ENCODE data around the gene C19orf81.

DNA sequence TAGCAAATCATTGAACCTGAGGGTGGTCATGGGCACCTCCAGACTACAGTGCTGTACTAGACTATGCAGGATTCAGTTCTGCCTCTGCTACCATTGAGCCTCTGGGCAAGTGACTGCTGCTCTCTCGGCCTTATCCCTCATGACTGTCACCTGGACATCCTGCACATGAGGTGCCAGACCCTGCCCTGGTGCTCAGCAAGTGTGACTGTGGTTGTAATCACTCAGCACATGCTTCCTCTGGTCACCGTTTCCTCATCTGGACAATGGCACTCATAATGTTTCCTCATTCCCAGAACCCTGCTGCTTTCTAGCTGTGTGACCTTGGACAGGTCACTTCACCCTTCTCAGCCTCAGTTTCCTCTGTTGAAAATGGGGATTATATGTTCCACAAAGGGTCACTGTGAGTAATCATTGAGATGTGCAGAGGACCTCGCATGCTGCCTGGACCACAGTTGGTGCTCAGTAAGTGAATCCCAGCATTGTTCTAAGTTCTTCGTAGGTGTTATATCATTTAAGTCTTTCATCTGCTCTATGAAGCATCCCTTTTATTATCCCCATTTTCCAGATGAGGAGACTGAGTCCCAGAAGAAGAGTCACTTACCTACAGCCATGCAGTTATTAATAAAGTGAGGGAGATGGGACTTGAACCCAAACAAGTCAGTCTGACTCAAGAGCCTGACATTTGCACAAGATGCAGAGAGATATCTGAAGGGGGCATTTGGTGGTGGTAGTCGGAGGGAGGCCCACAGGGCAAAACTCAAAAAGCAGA, 12.7 kb upstream of the C19orf81 start:
- TF ChIP-seq EGR1 (IDR thresholded peaks at IDR 0.05; ENCODE audit: low read depth), result no peak
- TF ChIP-seq EZH2 (IDR thresholded peaks at IDR 0.05), result no peak
- TF ChIP-seq CEBPB (IDR thresholded peaks at IDR 0.05; ENCODE audit: low read depth), result no peak
- TF ChIP-seq RAD21 (IDR thresholded peaks at IDR 0.05; ENCODE audit: low read depth), result no peak
- TF ChIP-seq, protein P1, sequence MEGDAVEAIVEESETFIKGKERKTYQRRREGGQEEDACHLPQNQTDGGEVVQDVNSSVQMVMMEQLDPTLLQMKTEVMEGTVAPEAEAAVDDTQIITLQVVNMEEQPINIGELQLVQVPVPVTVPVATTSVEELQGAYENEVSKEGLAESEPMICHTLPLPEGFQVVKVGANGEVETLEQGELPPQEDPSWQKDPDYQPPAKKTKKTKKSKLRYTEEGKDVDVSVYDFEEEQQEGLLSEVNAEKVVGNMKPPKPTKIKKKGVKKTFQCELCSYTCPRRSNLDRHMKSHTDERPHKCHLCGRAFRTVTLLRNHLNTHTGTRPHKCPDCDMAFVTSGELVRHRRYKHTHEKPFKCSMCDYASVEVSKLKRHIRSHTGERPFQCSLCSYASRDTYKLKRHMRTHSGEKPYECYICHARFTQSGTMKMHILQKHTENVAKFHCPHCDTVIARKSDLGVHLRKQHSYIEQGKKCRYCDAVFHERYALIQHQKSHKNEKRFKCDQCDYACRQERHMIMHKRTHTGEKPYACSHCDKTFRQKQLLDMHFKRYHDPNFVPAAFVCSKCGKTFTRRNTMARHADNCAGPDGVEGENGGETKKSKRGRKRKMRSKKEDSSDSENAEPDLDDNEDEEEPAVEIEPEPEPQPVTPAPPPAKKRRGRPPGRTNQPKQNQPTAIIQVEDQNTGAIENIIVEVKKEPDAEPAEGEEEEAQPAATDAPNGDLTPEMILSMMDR (IDR thresholded peaks at IDR 0.05 in 2 of 3, conservative IDR thresholded peaks at IDR 0.05 in 1 of 3; ENCODE audit: borderline replicate concordance in 1 of 3, insufficient read depth in 1 of 3, low read depth in 2 of 3, low read length in 2 of 3), result no peak
- TF ChIP-seq EZH2phosphoT487 (IDR thresholded peaks at IDR 0.05; ENCODE audit: borderline replicate concordance), result no peak
- no peak for TF ChIP-seq POLR2AphosphoS5 (IDR thresholded peaks at IDR 0.05; ENCODE audit: low read depth, low read length)
- no peak for TF ChIP-seq POLR2A (IDR thresholded peaks at IDR 0.05; ENCODE audit: borderline replicate concordance, extremely low read depth, insufficient read depth, insufficient read length)
- no peak for TF ChIP-seq ZFX (IDR thresholded peaks at IDR 0.05)

All from HCT116 (cell line).